HG03575 (cell line): ENCODE data around the gene CLUH.

ENCODE experiments used
- ATAC-seq: cut with Tn5 transposase; IDR thresholded peaks from one replicate; pipeline ENCODE4 v1.9.1; 2021; ENCODE audit not compliant: unreplicated experiment, insufficient number of reproducible peaks, low FRiP score; ENCODE audit errors: extremely low read depth

The CLUH gene

GRCh38 chr17:2711608-2712299, at the start of gene CLUH:
TSS of gene CLUH (minus strand) at chr17:2711764. CDS start at chr17:2711661, 103 bp downstream.
- no peak for ATAC-seq

GRCh38 chr17:2758870-2759269, 47.3 kb upstream of the CLUH start:
- ATAC-seq, result no peak

DNA sequence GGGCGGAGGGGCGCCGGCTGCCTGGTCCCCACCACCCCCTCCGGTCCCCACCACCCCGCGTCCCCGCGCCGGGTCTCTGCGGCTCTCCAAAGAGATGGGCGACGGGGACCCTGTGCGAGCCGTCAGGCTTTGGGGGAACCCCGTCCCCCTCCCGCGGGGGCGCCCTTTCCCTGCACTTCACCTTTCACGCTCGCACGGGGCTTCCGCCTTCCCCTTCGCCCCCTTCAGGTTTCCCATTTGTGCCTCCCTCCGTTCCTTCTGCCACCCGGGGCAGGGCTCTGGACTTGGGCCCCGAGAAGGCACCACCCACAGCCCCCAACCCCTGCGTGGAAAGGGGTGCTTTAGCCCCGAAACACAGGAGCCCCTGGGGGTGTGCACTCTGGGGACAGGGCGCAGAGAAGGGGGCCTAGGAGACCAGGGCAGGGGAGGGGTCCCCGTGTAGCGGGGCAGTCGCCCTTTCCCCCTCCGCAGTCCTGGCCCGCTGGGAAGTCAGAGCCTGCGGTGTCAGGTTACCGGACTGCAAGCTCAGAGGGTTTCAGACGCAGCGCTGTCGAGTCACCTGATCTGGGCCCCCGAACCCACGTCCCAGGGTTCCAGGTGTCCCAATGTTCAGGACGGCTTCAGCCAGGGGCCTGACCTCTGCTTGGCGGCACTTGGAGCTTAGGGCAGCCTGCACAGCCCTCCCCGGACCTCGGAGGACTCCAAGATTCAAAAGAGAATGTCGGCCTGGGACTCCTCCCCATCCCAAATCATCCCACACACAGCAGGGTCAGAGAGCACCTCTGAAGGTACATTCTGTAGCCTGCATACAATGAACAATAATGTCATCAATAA, 44.5 kb upstream of the CLUH start:
- no peak for ATAC-seq

GRCh38 chr17:2751491-2751890, 39.9 kb upstream of the CLUH start:
- ATAC-seq, result no peak

GRCh38 chr17:2750721-2751120, 39.2 kb upstream of the CLUH start:
- ATAC-seq, result no peak

GRCh38 chr17:2749784-2750181, 38.2 kb upstream of the CLUH start:
- ATAC-seq, result no peak

DNA sequence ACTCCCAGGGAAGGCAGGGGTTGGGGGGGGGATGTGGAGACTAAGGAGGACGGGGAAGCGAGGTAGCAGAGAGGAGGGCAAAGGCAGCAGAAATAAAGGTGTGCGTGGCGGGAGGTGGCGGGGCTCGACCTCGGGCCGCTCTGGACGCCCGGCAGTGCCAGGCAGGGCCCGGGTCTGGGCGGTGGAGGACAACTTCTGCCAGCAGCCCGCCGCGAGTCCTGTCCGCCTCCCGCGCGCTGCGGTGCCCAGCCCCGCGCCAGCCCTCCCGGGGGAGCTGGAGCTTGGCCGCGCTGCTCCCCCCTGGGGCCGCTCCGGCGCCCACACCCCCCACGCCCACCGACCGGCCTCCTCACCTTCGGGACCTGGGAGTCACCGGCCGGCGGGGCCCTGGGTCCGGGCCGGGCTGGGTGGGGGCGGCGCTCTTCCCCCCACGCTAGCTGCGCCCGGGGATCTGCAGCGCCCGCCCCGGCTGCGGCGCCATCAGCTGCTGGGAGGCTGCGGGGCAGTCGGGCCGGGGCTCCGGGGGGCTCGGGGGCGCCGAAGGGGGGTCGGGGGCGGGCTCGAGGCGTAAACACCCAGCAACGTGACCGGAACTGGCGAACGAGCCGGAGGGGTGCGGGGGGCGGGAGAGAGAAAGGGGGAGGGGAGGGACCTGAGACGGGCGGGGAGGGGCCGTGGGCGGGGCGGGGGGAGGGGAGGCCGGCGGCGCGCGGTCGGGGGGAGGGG, 37.7 kb upstream of the CLUH start, which contains the start of gene CCDC92B:
TSS of gene CCDC92B (minus strand) at position 595 of the 726 bp plus-strand sequence. CDS start 14,507 bp downstream, outside the sequence.
- no peak for ATAC-seq

DNA sequence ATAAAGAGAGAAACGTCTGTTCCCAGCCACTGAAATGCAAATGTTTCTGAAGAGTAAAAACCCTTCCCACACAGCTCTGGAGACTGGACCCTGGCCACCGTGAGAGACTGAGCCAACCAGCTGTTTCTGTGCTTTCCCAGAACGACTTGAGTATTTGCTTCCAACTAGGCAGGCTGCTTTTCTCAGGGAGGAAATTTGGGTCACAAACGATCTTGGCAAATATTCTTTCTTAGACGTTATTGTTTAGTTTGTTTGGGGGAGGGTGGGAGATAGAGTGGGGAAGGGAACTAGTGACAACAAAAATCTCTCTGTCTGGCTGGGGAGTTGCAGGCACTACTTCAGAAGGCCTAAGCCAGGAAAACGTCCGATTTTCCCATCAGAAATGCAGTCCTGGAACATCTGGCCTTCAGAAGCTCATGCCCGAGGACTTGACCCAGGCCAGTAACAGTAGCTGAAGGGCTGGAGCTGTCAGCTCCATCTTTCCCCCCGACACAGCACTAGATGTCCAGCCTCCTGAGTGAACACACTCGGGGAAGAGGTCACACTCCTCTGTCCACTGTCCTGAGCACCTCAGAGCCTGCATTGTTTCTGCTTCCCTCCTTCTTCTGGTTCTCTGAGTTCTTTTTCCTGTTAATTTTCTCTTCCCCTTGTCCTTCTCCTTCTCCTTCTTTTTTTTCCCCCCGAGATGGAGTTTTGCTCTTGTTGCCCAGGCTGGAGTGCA, 33.9 kb upstream of the CLUH start:
- no peak for ATAC-seq

GRCh38 chr17:2737693-2738092, 26.1 kb upstream of the CLUH start:
- ATAC-seq, result no peak

DNA sequence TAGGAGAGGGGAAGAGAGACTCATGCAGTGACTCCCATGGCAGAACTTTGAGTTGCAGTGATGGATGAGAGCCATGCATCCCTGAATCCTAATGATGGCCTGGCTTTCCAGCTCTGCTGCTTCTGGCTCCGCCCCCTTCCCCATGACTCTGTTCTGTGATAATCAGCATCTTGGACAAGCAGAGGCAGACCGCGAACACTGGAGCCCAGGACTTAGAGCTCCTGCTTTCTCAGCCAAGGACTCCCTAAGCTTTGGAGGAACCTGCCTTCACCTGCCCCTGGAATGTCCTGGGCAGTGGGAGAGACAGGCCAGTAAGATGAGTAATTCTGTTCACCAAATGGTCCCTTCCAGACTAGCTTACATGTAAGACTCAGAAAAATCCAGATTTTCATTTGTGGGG, 25.4 kb upstream of the CLUH start:
- ATAC-seq, result no peak

GRCh38 chr17:2735896-2736295, 24.3 kb upstream of the CLUH start:
- no peak for ATAC-seq

GRCh38 chr17:2734939-2735338, 23.4 kb upstream of the CLUH start:
- no peak for ATAC-seq

DNA sequence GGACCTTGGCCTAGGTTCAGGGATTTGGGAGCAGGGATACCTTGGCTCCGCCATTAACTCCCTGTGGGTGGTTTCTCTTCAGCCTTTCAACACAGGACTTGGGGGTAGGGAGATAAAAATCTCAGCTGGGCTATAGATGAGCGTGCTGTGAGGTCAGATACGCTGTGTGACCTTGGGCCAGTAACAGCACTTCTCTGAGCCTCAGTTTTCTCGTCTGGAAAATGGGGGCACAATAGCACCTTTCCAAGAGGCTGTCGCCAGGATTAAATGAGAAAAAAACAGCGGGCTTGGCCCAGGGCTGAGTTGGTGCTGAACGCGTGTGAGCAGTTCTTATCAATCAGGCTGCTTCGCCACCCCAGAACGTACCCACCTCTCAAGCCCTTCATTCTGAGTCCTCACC, 20.2 kb upstream of the CLUH start:
- no peak for ATAC-seq

DNA sequence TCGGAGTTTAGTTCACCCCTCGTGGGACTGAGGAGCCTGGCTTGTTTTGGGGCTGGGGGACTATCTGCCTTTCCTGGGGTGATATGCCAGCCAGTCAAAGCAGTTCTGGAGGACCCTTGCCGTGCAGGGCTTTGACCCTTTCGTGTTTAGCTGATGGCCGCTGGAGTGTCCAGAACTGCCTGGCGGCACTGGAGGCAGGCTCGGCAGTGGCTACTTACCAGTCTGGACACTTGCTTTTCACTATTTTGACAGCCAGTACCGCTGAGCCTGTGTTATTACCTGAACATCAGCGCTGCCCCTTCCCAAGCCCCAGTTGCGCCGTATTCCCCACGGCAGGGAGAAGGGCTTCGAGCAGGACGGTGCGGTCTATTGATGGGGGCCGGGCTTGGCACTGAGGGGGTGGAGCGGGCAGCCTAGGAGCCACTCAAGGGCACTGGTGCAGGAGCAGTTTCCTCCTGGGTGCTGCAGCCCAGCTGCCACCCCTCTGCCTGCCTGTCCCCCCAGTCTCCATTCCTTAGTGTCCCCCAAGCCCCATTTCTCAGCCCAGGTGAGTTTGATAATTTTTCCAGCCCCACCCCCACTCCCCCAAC, 19.3 kb upstream of the CLUH start:
- ATAC-seq, result no peak

- no peak for ATAC-seq
These were observed 13.2 kb upstream of the CLUH start for GRCh38 chr17:2724784-2725164.

GRCh38 chr17:2723997-2724783, 12.6 kb upstream of the CLUH start:
- ATAC-seq, result no peak

- no peak for ATAC-seq
These were observed 12.0 kb upstream of the CLUH start for GRCh38 chr17:2723505-2723996.

- ATAC-seq, result no peak
These were observed 11.0 kb upstream of the CLUH start for GRCh38 chr17:2722611-2723010.
